ENCODE measurements around the gene COLEC11. TPM values are rescaled to one million over a fixed set of nuclear protein-coding genes. Genes with fewer than 3 reads are reported as not detected.
A peak's percentile ranks its signal among the peaks of the same experiment; 100 is the strongest.

The COLEC11 gene
- polyA plus RNA-seq, 3 donors from 2014 or later = not detected

- H3K36me3 Mint-ChIP-seq = no peaks in the 10 kb centered on the region
- DNase-seq = no peak
- H3K4me1 Mint-ChIP-seq = peaks cover 15 to 17% of the 10 kb centered on the region in 2 donors
- no peak overlapping the region for H3K27ac Mint-ChIP-seq
- peaks cover 8 to 22% (median 10%) of the 10 kb centered on the region in 3 donors for H3K27me3 Mint-ChIP-seq (ENCODE audit: low read depth in 3 of 3)
- no peaks in the 10 kb centered on the region for H3K9me3 Mint-ChIP-seq
- no peak overlapping the region for H3K4me3 Mint-ChIP-seq
Observed at GRCh38 chr2:3647246-3647645, 52.3 kb downstream of the COLEC11 start.

- Mint-ChIP-seq H3K36me3 (no peaks in the 10 kb centered on the region), H3K9me3 (no peaks in the 10 kb centered on the region), H3K4me1 (peaks cover 16 to 18% of the 10 kb centered on the region in 2 donors), H3K27ac (no peak overlapping the region), H3K4me3 (no peak overlapping the region), H3K27me3 (ENCODE audit: low read depth in 3 of 3) (peaks cover 8 to 23% (median 10%) of the 10 kb centered on the region in 3 donors)
- no peak for DNase-seq
Observed at GRCh38 chr2:3647831-3648651, 53.1 kb downstream of the COLEC11 start.

GRCh38 chr2:3648652-3649177, 53.8 kb downstream of the COLEC11 start:
- Mint-ChIP-seq H3K27ac (no peak overlapping the region), H3K9me3 (no peaks in the 10 kb centered on the region)

GRCh38 chr2:3649581-3649980, 54.7 kb downstream of the COLEC11 start:
- Mint-ChIP-seq H3K4me3 (no peak overlapping the region), H3K27ac (no peak overlapping the region), H3K4me1 (peaks cover 16 to 18% of the 10 kb centered on the region in 2 donors), H3K9me3 (no peaks in the 10 kb centered on the region), H3K36me3 (no peaks in the 10 kb centered on the region), H3K27me3 (ENCODE audit: low read depth in 3 of 3) (peaks cover 8 to 23% (median 10%) of the 10 kb centered on the region in 3 donors)
- DNase-seq = no peak

More at GRCh38 chr2:3648652-3649177, 53.8 kb downstream of the COLEC11 start:
- H3K27me3 Mint-ChIP-seq (ENCODE audit: low read depth in 3 of 3) = peaks cover 8 to 23% (median 10%) of the 10 kb centered on the region in 3 donors
- no peak for DNase-seq
- no peaks in the 10 kb centered on the region for H3K36me3 Mint-ChIP-seq
- no peak overlapping the region for H3K4me3 Mint-ChIP-seq
- peaks cover 16 to 18% of the 10 kb centered on the region in 2 donors for H3K4me1 Mint-ChIP-seq

GRCh38 chr2:3650140-3650920, 55.4 kb downstream of the COLEC11 start:
- no peak for DNase-seq
- H3K36me3 Mint-ChIP-seq = no peaks in the 10 kb centered on the region
- H3K4me3 Mint-ChIP-seq = peak overlapping the region; percentile 88 to 93 (median 89)
- H3K9me3 Mint-ChIP-seq = no peaks in the 10 kb centered on the region
- H3K27me3 Mint-ChIP-seq (ENCODE audit: low read depth in 3 of 3) = peaks cover 8 to 23% (median 12%) of the 10 kb centered on the region in 3 donors
- peaks cover 16 to 18% of the 10 kb centered on the region in 2 donors for H3K4me1 Mint-ChIP-seq
- peak overlapping the region in 3 of 6 donors; percentile 88 to 93 (median 90) for H3K27ac Mint-ChIP-seq

- peaks cover 16 to 18% of the 10 kb centered on the region in 2 donors for H3K4me1 Mint-ChIP-seq
- DNase-seq = peak; percentile 59 to 72 (median 68)
- H3K9me3 Mint-ChIP-seq = no peaks in the 10 kb centered on the region
- peak overlapping the region; percentile 25 to 93 (median 90) for H3K27ac Mint-ChIP-seq
- H3K27me3 Mint-ChIP-seq (ENCODE audit: low read depth in 3 of 3) = peaks cover 8 to 21% (median 12%) of the 10 kb centered on the region in 3 donors
- H3K36me3 Mint-ChIP-seq = no peaks in the 10 kb centered on the region
- H3K4me3 Mint-ChIP-seq = peak overlapping the region; percentile 88 to 93 (median 89)
Observed at GRCh38 chr2:3651691-3652648, 57.1 kb downstream of the COLEC11 start.

GRCh38 chr2:3652896-3653625, 58.1 kb downstream of the COLEC11 start:
- no peak for DNase-seq
- Mint-ChIP-seq H3K36me3 (no peaks in the 10 kb centered on the region), H3K4me1 (peaks cover 16 to 18% of the 10 kb centered on the region in 2 donors), H3K27ac (no peak overlapping the region), H3K27me3 (ENCODE audit: low read depth in 3 of 3) (peaks cover 8 to 21% (median 10%) of the 10 kb centered on the region in 3 donors), H3K9me3 (no peaks in the 10 kb centered on the region), H3K4me3 (no peak overlapping the region)

- Mint-ChIP-seq H3K36me3 (no peaks in the 10 kb centered on the region), H3K27me3 (ENCODE audit: low read depth in 3 of 3) (peaks cover 8 to 18% (median 10%) of the 10 kb centered on the region in 3 donors), H3K9me3 (no peaks in the 10 kb centered on the region), H3K27ac (peak overlapping the region in 1 of 6 donors; percentile 51), H3K4me3 (no peak overlapping the region), H3K4me1 (peaks cover 16 to 18% of the 10 kb centered on the region in 2 donors)
- no peak for DNase-seq
Observed at GRCh38 chr2:3654011-3654410, 59.1 kb downstream of the COLEC11 start.

- Mint-ChIP-seq H3K36me3 (no peaks in the 10 kb centered on the region), H3K27ac (peak overlapping the region in 1 of 6 donors; percentile 64), H3K4me3 (no peak overlapping the region), H3K4me1 (peaks cover 16 to 18% of the 10 kb centered on the region in 2 donors), H3K9me3 (no peaks in the 10 kb centered on the region), H3K27me3 (ENCODE audit: low read depth in 3 of 3) (peaks cover 8 to 18% (median 8%) of the 10 kb centered on the region in 3 donors)
- DNase-seq = no peak
Observed at GRCh38 chr2:3654531-3655225, 59.8 kb downstream of the COLEC11 start.

GRCh38 chr2:3655871-3656761, 61.2 kb downstream of the COLEC11 start:
- peaks cover 6 to 11% (median 6%) of the 10 kb centered on the region in 3 donors for H3K27me3 Mint-ChIP-seq (ENCODE audit: low read depth in 3 of 3)
- H3K27ac Mint-ChIP-seq = no peak overlapping the region
- H3K36me3 Mint-ChIP-seq = no peaks in the 10 kb centered on the region
- H3K4me1 Mint-ChIP-seq = peaks cover 12 to 13% of the 10 kb centered on the region in 2 donors
- H3K4me3 Mint-ChIP-seq = no peak overlapping the region
- H3K9me3 Mint-ChIP-seq = no peaks in the 10 kb centered on the region
- no peak for DNase-seq
